GM21526 (cell line): ENCODE results near the gene SIPA1.
A peak's percentile ranks its signal among the peaks of the same experiment; 100 is the strongest.

ENCODE experiments used
- ATAC-seq: cut with Tn5 transposase; IDR thresholded peaks from one replicate; pipeline ENCODE4 v1.9.1; 2021; ENCODE audit warnings: moderate library complexity; ENCODE audit not compliant: unreplicated experiment, low FRiP score

The SIPA1 gene

GRCh38 chr11:65637794-65638419 lies at the start of gene SIPA1:
TSS of gene SIPA1 (plus strand) at chr11:65638101. CDS start at chr11:65640922, 2,821 bp downstream.
- ATAC-seq = peak; percentile 34

- peak; percentile 68 for ATAC-seq
Observed at GRCh38 chr11:65588199-65589054, 49.5 kb upstream of the SIPA1 start.

GRCh38 chr11:65589444-65590239 lies 48.3 kb upstream of the SIPA1 start:
- ATAC-seq = no peak

GRCh38 chr11:65590240-65590738 lies 47.6 kb upstream of the SIPA1 start:
- ATAC-seq = no peak

GRCh38 chr11:65591939-65592857 lies 45.7 kb upstream of the SIPA1 start:
- no peak for ATAC-seq

GRCh38 chr11:65592858-65593517 lies 44.9 kb upstream of the SIPA1 start:
- ATAC-seq = no peak

GRCh38 chr11:65593518-65594414 lies 44.1 kb upstream of the SIPA1 start:
- ATAC-seq = no peak

GRCh38 chr11:65595131-65595530 lies 42.8 kb upstream of the SIPA1 start:
- ATAC-seq = no peak

- no peak for ATAC-seq
Observed at GRCh38 chr11:65595543-65596281, 42.2 kb upstream of the SIPA1 start, which contains the start of gene KCNK7. TSS of gene KCNK7 (minus strand) at chr11:65595800. CDS start at chr11:65595772, 28 bp downstream.

- ATAC-seq = no peak
Observed at GRCh38 chr11:65596520-65596919, 41.4 kb upstream of the SIPA1 start.

- no peak for ATAC-seq
Observed at GRCh38 chr11:65598258-65598699, 39.6 kb upstream of the SIPA1 start.

GRCh38 chr11:65599216-65599954 lies 38.5 kb upstream of the SIPA1 start:
- ATAC-seq = no peak

GRCh38 chr11:65599955-65600246 lies 38.0 kb upstream of the SIPA1 start:
- no peak for ATAC-seq

GRCh38 chr11:65604258-65604657 lies 33.6 kb upstream of the SIPA1 start:
- no peak for ATAC-seq

- ATAC-seq = no peak
Observed at GRCh38 chr11:65606876-65607613, 30.9 kb upstream of the SIPA1 start.
